Liver (tissue), 9 donors: ENCODE data around the gene GTF2IRD2. TPM values are rescaled to one million over a fixed set of nuclear protein-coding genes. Genes with fewer than 3 reads are reported as not detected.
A peak's percentile ranks its signal among the peaks of the same experiment; 100 is the strongest.
"Not testable (repeated sequence)": the region's sequence is repeated elsewhere in the genome, so short reads cannot be mapped to it uniquely, and the experiment has no call there.

ENCODE experiments used
- DNase-seq: peaks from one replicate; pipeline ENCODE4 v3.0.0-alpha.2; 2017; ENCODE audit warnings: low spot score
- H3K27ac ChIP-seq, 2 donors: one replicate each; pipeline ENCODE4 v1.7.0; 2013; ENCODE audit warnings: inconsistent platforms in 2 of 2, low read length in 2 of 2, control low read depth in 1 of 2, low read depth in 1 of 2, mild to moderate bottlenecking in 1 of 2
- H3K27me3 ChIP-seq, 4 donors: one replicate each; pipeline versions ENCODE4 v1.6.1 to v1.7.0; 2013; ENCODE audit warnings: low read length in 3 of 4, inconsistent platforms in 1 of 4, mild to moderate bottlenecking in 1 of 4, moderate library complexity in 1 of 4; ENCODE audit not compliant: control insufficient read depth in 4 of 4, insufficient read depth in 4 of 4
- H3K36me3 ChIP-seq, 4 donors: one replicate each; pipeline versions ENCODE4 v1.6.1 to v1.7.0; 2013; ENCODE audit warnings: low read length in 3 of 4, mild to moderate bottlenecking in 3 of 4, low read depth in 1 of 4, moderate library complexity in 1 of 4; ENCODE audit not compliant: control insufficient read depth in 4 of 4, insufficient read depth in 3 of 4
- H3K4me1 ChIP-seq, 4 donors: one replicate each; pipeline versions ENCODE4 v1.6.1 to v1.7.0; 2013; ENCODE audit warnings: low read length in 3 of 4, mild to moderate bottlenecking in 3 of 4, moderate library complexity in 1 of 4; ENCODE audit not compliant: control insufficient read depth in 4 of 4, insufficient read depth in 4 of 4
- H3K4me3 ChIP-seq, 3 donors: one replicate each; pipeline versions ENCODE4 v1.6.1 to v1.7.0; 2013; ENCODE audit warnings: low read length in 3 of 3, control low read depth in 1 of 3, low read depth in 1 of 3, mild to moderate bottlenecking in 1 of 3
- H3K9ac ChIP-seq, 2 donors: one replicate each; pipeline ENCODE4 v1.7.0; 2013; ENCODE audit warnings: low read length in 2 of 2, mild to moderate bottlenecking in 2 of 2, moderate library complexity in 2 of 2, control low read depth in 1 of 2, low read depth in 1 of 2
- H3K9me3 ChIP-seq, 4 donors: one replicate each; pipeline versions ENCODE4 v1.6.1 to v1.7.0; 2013; ENCODE audit warnings: low read length in 3 of 4; ENCODE audit not compliant: control insufficient read depth in 4 of 4
- GABPA ChIP-seq, 2 donors: IDR thresholded peaks in 1 of 2; conservative IDR thresholded peaks in 1 of 2; 2 replicates each; pipeline ENCODE4 v1.6.1; 2016; ENCODE audit warnings: antibody characterized with exemption in 2 of 2, mild to moderate bottlenecking in 1 of 2, moderate library complexity in 1 of 2
- NR2F2 ChIP-seq: IDR thresholded peaks from 2 replicates; pipeline ENCODE4 v1.6.1; 2016; ENCODE audit warnings: antibody characterized with exemption
- RXRA ChIP-seq, 2 donors: IDR thresholded peaks; 2 replicates each; pipeline ENCODE4 v1.6.1; 2017 to 2018; ENCODE audit warnings: antibody characterized with exemption in 2 of 2, mild to moderate bottlenecking in 1 of 2
- SP1 ChIP-seq: IDR thresholded peaks from 2 replicates; pipeline ENCODE4 v1.6.1; 2018; ENCODE audit warnings: antibody characterized with exemption, mild to moderate bottlenecking
- TAF1 ChIP-seq: conservative IDR thresholded peaks from 2 replicates; pipeline ENCODE4 v1.6.1; 2016; ENCODE audit warnings: antibody characterized with exemption, mild to moderate bottlenecking
- YY1 ChIP-seq: IDR thresholded peaks from 2 replicates; pipeline ENCODE4 v1.6.1; 2016; ENCODE audit warnings: antibody characterized with exemption, mild to moderate bottlenecking
- WGBS: extraction: QIAGEN DNeasy Blood & Tissue Kit; methylation state at CpG from one replicate; pipeline ENCODE4 v1.1.7; 2013; 5-methylcytosine and 5-hydroxymethylcytosine counted together
- polyA plus RNA-seq, 2 donors: library from polyadenylated mRNA; stranded (reverse) in 1 of 2; unstranded in 1 of 2; fragments of 200-250 nt in 1 of 2; fragments of >200 nt in 1 of 2; fragmentation: Nextera tagmentation in 1 of 2; extraction: Ambion mirVana in 1 of 2; gene quantifications; one replicate each; pipeline versions ENCODE4 v1.2.1 to v1.2.3, GENCODE V29; 2013 to 2015
- total RNA-seq, 2 donors: library from RNA; depleted of rRNA; stranded (reverse); fragments of >200 nt; gene quantifications; one replicate each; pipeline ENCODE4 v1.2.3, GENCODE V29; 2014
- donor health status: healthy.
- donor health status: healthy.
- donor health status: healthy.
- donor health status: healthy.
- donor health status: healthy.

Gene GTF2IRD2
- total RNA-seq (10 to 100 TPM in 1 of 2 donors, 1 to 10 TPM in 1; 2.3 to 10.7 TPM), polyA plus RNA-seq (10 to 100 TPM in 1 of 2 donors, 1 to 10 TPM in 1; 3.4 to 22.8 TPM)

- not testable (repeated sequence) for H3K36me3 ChIP-seq, H3K27ac ChIP-seq, H3K9ac ChIP-seq, H3K27me3 ChIP-seq, H3K9me3 ChIP-seq, H3K4me3 ChIP-seq, H3K4me1 ChIP-seq, DNase-seq
- WGBS = no CpG with 5 or more reads among the region's 97 CpGs
Observed at GRCh38 chr7:74850833-74851721, at the start of gene GTF2IRD2. Gene GTF2IRD2, minus strand, starts transcription at chr7:74851605. Its CDS starts 15,227 bp downstream, at chr7:74836378.

- not testable (repeated sequence) for H3K4me1 ChIP-seq, H3K36me3 ChIP-seq, H3K9me3 ChIP-seq, H3K27me3 ChIP-seq
- peak overlapping the region; percentile 73 to 78 for H3K27ac ChIP-seq
- peak; percentile 74 for DNase-seq
- under 1% methylated on average over 54 of the region's 84 CpGs for WGBS
- H3K9ac ChIP-seq = peak overlapping the region in 1 of 2 donors; percentile 53
- H3K4me3 ChIP-seq = peak overlapping the region; percentile 50 to 87 (median 64)
- TF ChIP-seq TAF1 = peak; percentile 74
- peak; percentile 64 for TF ChIP-seq SP1
- TF ChIP-seq RXRA (IDR thresholded peaks at IDR 0.05) = peak in 1 of 2 donors; percentile 37
- TF ChIP-seq NR2F2 = peak; percentile 75
- peak; percentile 22 for TF ChIP-seq YY1
- TF ChIP-seq GABPA (IDR thresholded peaks at IDR 0.05 in 1 of 2, conservative IDR thresholded peaks at IDR 0.05 in 1 of 2) = peak; percentile 20 to 72
Observed at GRCh38 chr7:74890158-74891123, 39.0 kb upstream of the GTF2IRD2 start.

GRCh38 chr7:74889518-74890129, 38.2 kb upstream of the GTF2IRD2 start:
- 78% methylated on average over 11 of the region's 31 CpGs for WGBS
- H3K9me3 ChIP-seq, H3K27me3 ChIP-seq, H3K36me3 ChIP-seq, H3K27ac ChIP-seq, DNase-seq, H3K9ac ChIP-seq, H3K4me3 ChIP-seq, H3K4me1 ChIP-seq: not testable (repeated sequence)

- DNase-seq, H3K4me1 ChIP-seq, H3K27ac ChIP-seq, H3K27me3 ChIP-seq, H3K4me3 ChIP-seq, H3K9me3 ChIP-seq, H3K36me3 ChIP-seq, H3K9ac ChIP-seq: not testable (repeated sequence)
- WGBS = 98% methylated on average over 3 of the region's 3 CpGs
Observed at GRCh38 chr7:74885295-74885694, 33.9 kb upstream of the GTF2IRD2 start.

GRCh38 chr7:74882110-74882509, 30.7 kb upstream of the GTF2IRD2 start:
- H3K4me1 ChIP-seq, DNase-seq, H3K36me3 ChIP-seq, H3K9me3 ChIP-seq, H3K27me3 ChIP-seq, H3K4me3 ChIP-seq, H3K9ac ChIP-seq, H3K27ac ChIP-seq: not testable (repeated sequence)
- WGBS = 51% methylated on average over 7 of the region's 9 CpGs

GRCh38 chr7:74874748-74875512, 23.5 kb upstream of the GTF2IRD2 start:
- not testable (repeated sequence) for H3K36me3 ChIP-seq, H3K27me3 ChIP-seq, H3K9me3 ChIP-seq, H3K27ac ChIP-seq, H3K9ac ChIP-seq, H3K4me3 ChIP-seq, H3K4me1 ChIP-seq
- 53% methylated on average over 18 of the region's 20 CpGs for WGBS
- DNase-seq = peak; percentile 21
